Gastroesophageal sphincter (tissue), 3 donors: ENCODE results near the gene FAM184A.

ENCODE experiments used
- POLR2AphosphoS5 ChIP-seq: sonication (generic); formaldehyde crosslinking; IDR thresholded peaks from one replicate; pipeline ENCODE4 v1.6.1; 2017; ENCODE audit warnings: antibody characterized with exemption
- TF ChIP-seq, protein P1 (sequence below), 4 experiments: fragments of 200-600 bp in 2 of 4; fragments of 450-650 bp in 2 of 4; sonication (generic) in 1 of 4; IDR thresholded peaks; one replicate each; pipeline ENCODE4 v1.5.1; 2017 to 2019; ENCODE audit warnings: antibody characterized with exemption in 4 of 4, mild to moderate bottlenecking in 2 of 4, moderate library complexity in 2 of 4

DNA sequence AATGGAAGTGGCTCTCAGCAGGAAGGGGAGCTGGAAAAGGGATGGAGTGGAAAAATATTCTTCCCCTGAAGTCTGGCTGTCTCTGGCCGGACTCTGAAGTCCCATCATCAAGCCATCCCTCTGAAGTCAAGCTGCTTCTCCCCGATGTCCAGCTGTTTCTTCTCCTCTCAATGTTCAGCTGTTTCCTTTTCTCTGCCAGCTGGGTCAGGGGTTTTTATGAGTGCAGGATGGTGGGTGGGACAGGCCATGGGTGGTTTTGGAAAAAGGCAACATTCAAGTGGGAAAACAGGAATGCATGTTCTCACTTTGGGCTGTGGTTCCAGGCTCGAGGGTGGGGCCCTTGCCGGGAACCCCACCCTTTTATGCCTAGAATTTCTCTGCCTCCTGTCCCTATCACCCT lies 48.4 kb upstream of the FAM184A start:
- TF ChIP-seq, protein P1, sequence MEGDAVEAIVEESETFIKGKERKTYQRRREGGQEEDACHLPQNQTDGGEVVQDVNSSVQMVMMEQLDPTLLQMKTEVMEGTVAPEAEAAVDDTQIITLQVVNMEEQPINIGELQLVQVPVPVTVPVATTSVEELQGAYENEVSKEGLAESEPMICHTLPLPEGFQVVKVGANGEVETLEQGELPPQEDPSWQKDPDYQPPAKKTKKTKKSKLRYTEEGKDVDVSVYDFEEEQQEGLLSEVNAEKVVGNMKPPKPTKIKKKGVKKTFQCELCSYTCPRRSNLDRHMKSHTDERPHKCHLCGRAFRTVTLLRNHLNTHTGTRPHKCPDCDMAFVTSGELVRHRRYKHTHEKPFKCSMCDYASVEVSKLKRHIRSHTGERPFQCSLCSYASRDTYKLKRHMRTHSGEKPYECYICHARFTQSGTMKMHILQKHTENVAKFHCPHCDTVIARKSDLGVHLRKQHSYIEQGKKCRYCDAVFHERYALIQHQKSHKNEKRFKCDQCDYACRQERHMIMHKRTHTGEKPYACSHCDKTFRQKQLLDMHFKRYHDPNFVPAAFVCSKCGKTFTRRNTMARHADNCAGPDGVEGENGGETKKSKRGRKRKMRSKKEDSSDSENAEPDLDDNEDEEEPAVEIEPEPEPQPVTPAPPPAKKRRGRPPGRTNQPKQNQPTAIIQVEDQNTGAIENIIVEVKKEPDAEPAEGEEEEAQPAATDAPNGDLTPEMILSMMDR (IDR thresholded peaks at IDR 0.05) = no peak
- TF ChIP-seq POLR2AphosphoS5 = no peak
